ENCODE data around the gene RNF144A.

The RNF144A gene

DNA sequence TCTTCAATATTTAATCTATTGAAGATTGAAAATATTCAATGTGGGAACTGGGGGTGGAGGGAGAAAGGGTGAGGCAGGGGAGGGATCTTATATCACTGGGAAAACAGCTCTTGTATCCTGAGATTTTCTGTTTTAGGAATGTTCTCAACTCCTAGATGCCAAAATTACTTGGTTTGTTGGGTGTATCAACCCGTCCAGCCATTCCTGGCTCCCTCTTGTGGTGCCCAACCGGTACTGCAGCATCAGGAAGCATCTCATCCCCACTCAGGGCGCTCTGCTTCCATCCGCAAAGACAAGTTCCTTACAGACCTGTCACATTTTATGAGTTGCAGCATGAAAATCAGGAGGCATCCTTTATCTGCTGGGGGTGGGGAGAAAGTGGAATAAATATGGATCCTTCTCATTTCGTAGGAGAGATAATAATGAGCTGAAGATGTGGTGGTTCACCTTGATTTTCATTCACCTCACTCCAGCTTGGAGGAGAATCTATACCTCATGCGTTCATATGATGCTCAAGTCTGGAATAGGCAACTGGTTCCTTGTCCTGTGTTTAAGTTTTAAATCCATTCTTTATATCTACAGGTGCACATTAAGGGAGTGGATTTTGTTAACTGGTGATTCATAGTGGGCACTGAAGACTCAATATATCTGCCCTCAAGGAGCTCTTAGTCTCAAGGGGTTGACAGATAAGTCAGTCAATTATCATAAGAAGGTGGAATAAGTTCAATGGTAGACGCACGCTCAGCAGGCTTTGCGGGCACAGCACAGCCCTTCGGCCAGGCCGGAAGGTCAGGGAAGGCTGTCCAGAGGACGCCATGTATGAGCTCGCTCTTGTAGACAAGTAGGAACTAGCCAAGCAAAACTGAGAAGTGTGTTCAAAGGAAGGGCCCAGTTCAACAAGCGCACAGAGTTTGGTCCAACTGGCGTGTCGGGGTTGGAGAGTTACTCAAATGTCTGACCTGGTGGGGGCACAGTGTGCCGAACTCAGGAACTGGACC lies 127.3 kb downstream of the RNF144A start:
- peak; percentile 82 for DNase-seq (ENCODE audit: low spot score)

DNA sequence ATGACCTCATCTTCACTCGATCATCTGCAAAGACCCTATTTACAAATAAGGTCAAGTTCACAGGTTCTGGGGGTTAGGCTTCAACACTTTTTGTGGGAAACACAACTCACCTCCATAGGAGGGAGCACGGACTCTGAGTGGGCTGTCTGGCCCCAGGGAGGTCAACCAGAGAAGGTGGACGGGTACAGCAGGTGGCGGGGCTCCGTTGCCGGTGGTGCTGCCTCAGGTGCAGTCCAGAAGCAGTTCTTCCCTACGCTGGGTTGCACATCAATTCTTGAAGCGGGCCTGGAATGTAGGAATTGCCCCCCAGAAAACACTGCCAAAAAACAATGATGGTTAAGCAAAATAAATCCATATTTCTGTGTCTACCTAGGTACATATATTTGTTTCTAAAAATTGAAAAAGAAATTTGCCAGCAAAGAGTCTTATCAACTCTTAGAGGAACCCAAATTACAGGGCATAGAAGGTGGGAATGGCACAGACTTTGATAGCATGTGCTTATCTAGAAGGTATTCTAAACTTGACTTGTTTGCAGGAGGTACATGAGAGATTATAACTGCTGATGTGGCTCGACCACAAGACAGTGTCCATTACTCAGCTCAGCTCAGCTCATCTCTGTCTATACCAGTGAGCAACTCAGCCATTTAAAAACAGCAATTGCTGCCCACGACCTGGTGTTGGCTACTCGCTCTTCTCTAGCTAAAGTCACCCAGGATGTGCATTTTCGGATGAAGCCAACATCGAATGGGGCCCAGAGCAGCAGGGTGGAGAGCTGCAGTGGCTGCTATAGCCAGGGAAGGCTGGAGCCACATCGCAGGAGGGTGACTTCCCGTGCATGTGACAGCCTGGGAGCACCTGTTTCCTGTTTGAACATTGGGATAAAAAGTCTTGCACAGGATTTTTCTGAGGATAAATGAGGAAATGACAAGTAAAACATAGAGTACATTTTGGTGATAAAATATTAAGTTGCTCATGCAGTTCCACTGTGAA lies 128.7 kb downstream of the RNF144A start:
- no peak for DNase-seq (ENCODE audit: low spot score)

DNA sequence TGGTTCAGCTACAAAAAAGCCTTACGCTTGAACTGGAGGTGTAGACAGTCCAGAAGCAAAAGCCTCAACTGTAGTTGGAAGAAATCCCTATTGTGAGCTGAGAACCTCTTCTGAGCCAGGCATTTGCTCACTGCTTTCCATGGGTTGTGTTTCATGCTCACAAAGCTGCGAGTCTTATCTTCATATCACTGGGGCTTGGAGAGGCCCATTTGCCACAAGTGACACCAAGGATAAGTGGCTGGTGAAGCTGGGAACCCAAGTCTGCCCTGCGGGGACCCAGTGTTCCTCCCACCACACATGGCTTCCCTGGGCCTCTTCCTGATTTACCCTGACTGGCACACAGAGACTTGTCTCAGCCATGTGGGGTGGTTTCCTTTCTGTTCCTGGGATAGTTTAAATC lies 130.4 kb downstream of the RNF144A start:
- no peak for DNase-seq (ENCODE audit: low spot score)

DNA sequence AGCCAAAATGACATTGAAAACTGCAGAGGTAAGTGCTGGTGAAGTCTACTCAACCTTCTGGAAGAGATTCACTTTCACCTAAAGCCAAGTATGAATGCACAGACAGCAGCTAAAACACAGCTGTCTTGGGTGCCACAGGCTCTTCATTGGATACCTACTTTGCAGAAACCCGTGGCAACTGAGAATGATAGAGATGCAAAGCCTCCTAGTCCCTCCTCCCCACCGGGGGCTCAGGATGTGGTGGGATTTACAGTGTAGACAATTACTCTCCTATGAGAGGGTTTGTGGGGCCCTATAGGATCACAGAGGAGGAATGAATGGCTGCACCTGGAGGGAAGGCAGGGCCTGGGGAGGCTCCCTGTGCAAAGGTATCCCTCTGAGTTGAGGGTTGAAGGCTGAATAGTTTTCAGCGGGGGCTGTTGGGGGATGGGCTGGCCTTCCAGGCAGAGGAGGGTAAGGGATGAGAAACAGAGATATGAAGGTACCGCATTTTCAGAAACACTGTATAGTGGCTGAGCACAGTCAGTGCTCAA lies 131.6 kb downstream of the RNF144A start:
- no peak for DNase-seq (ENCODE audit: low spot score)

DNA sequence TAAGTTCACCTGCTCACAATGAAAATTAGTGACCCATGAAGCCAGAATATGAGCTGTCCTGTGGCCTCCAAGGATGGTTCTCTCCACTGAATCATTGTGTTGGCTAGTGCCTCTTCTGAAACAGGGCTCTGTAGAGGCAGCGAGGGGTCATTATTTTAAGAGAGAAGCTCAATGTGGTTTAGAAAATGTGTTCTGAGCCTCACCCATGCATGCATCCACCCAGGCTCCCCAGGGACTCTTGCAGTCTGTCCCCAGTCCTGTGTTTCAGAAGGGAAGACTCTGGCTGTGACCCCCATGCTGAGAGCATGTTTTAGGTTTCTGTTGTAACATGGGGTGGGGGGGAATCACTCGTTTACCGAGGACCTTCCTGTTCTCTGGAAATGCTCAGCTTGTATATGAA lies 135.2 kb downstream of the RNF144A start:
- DNase-seq (ENCODE audit: low spot score): no peak

DNA sequence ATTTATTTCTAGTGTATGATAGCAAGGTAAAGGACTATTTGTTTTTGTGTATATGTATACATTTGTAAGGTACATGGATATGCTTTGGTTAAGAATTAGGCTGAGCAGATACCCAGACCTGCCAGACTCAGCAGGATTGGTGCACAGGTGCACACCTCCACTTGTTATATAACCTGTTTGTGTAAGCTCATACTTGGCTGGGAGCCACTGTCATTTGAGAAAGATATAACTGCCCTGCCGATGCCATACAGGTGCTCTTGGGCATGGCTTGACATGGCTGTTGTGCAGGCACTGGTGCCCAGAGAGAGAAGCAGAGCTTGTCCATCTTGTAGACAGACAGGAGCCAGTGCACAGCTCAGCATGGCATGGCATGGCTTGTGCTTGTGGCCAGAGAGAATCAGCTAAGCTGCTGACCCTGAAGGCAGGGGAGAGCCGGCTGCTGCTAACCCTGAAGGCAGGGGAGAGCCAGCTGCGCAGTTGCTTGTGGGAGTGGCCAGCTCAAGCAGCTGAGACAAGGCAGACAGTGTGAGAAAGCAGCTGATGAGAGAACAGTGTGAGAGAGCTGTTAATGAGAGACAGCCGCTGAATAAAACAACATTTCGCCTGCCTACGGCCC lies 136.5 kb downstream of the RNF144A start:
- peak; percentile 63 for DNase-seq (ENCODE audit: low spot score)

DNA sequence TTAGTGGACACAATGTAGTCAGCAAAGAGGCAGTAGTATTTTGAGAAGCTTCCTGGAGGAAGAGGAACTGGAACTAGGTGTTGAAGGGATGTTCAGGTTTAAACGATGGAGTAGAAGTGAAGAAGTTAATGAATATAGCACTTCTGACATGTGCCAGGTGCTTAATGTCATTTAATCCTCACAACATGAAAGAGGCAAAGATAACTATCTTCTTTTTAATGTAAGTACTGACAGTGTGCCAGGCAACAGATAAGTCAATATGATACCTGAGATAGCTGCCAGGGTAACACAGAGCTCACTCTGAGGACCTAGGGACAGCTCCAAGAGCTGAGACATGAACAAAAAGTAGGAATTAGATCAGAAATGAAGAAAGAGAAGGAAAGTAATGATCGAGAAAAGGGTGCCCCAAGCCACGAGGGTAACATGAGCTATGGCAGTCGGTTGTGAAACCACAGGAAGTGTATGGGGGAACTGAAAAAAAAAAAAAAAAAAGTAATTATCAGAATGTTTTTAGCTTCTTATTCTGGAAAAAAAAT lies 140.7 kb downstream of the RNF144A start:
- no peak for DNase-seq (ENCODE audit: low spot score)

DNA sequence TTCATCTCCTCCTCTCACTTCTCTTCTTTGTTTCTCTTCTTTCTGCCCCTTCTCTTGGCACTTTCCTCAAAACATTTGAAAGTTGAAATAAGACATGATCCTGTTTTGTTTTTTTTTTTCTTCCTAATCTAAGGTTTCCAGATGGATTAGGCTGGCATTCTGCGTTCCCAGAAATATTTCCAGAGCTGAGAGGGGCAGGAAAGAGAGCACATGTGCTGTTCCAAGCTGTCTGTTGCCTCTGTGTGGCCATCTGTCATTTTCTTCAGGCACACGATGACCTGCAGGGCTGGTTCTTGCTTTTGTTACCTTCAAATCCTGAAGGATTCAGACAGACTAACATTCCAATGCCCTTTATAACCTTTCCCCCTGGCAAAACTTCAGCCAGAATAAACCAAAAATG lies 142.9 kb downstream of the RNF144A start:
- peak; percentile 86 for DNase-seq (ENCODE audit: low spot score)

DNA sequence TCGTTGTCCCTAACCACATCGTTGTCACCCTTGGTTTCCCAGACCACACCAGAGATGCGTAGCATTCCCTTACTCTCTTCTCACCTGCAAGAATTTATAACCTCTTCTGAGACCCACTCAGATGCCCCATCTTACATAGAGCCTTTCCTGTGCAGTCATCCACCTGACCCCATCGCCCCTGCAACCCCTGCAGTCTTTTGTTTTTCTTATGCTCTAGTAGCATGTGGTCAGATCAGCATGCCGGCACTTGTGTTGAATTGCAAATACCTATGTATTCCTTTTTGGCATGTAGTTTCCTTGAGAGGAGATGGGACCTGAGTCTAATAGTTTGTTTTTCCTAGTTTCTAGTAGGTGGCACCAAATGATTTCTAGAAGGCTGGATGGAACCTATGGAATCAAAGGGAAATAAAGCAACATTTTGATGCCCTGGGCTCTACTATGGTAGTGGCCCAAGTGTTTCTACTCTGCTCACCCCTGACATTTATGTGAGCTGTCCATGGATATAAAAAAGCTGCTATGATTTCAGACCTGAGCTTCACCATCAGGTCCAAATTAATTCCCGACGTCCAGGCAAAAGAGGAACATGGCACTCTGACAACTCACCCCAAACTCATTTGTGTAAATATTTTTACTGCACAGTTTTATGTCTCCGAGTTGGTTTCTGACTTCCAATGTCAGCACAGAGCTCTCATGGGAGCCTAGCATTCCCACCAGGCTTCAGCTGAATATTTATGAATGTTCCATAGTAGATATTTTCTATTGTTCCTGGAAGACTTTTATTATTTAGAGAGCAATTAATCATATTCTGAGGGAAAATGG lies 143.6 kb downstream of the RNF144A start:
- peak; percentile 33 for DNase-seq (ENCODE audit: low spot score)

DNA sequence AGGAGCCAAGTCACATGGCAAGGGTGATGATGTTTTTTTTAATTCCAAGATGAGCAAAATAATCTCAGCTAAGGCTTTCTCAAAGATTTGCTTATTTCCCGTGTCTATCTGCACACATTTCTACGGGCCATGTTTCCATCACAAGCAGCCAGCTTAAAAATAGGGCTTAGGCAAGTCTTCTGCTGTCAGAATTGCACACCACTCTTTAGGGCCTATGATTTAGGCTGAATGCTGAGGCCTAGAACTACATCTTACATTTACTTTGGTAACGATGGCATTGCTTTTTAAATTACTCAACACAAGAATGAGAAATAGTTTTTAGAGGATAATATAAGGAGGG lies 144.2 kb downstream of the RNF144A start:
- DNase-seq (ENCODE audit: low spot score): no peak

DNA sequence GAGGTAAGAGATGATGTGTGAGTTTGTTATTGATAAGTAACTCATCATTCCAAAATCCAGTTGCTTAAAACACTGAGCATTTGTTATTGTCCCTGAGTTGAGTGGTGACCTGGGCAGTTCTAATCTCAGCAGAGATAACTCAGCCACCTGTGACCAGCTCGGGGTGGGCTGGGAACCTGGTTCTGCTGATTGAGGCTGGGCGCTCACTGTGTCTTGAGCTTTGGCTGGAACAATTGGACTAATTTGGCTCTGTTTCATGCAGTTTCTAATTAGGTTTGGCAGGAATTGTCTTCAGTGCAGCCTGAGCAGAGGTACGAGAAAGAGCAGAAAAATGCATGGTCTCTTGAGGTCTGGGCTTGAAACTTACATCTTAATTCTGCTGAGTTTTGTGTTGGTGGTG lies 144.7 kb downstream of the RNF144A start:
- peak; percentile 83 for DNase-seq (ENCODE audit: low spot score)

DNA sequence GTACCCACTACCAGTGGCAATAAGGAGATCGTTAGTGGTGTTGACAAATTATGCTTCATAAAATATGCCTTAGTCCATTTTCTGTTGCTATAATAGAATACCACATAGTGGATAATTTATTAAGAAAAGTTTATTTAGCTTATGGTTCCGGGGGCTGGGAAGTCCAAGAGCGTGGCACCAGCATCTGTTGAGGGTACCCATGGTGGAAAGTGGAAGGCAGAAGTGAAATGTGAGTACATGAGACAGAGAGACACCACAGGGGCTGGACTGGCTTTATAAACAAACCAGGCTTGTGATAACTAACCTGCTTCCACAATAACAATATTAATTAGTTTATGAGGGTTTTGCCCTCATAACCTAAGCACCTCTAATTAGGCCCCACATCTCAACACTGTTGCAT lies 146.6 kb downstream of the RNF144A start:
- no peak for DNase-seq (ENCODE audit: low spot score)

DNA sequence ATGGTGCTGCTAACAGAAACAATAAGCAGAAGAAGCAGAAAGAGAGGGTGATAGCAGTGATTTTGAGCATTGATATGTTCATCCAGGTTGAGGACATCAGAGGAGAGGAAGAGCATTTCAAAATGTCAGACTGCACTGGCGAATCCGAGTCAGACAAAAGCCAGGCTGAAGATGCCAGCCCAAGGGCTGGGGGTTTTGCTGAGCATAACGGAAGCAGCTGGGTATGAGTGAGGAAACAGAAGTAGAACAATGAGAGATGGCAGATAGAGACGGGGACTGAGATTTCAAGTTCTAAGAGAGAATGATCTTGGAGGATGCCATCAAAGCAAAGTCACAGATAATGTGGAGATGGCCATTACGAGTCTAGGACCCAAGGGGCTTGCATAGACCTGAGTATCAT lies 151.2 kb downstream of the RNF144A start:
- no peak for DNase-seq (ENCODE audit: low spot score)

DNA sequence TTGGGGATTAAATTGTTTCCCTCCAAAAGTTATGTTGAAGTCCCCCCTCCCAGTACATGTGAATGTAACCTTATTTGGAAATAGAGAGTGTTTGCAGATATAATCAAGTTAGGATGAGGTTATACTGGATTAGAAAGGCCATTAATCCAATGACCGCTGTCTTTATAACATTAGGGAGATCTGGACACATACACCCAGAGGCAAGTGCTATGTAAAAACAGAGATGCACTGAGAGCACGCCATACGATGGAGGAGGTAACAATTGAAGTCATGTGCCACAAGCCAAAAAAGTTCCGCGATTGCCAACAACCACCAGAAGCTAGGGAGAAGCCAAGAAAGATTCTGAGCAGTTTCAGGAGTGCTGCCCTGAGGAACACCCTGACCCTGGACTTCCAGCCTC lies 153.3 kb downstream of the RNF144A start:
- DNase-seq (ENCODE audit: low spot score): no peak

DNA sequence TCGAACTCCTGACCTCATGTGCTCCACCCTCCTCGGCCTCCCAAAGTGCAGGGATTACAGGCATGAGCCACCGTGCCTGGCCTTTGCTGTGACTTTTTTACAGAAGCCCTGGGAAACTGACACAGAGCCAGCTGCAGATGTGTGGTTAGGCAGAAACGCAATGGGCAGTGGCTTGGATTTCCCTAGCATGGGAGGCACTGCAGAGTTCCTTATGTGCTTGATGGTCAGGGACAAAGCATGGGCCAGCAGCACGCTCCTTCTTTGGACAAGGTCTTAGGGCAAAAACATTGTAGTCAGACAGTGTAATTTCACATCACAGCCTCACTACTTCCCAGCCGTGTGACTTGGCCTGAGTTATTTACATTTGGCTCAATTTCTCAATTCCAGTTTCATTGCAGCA lies 153.9 kb downstream of the RNF144A start:
- DNase-seq (ENCODE audit: low spot score): no peak

DNA sequence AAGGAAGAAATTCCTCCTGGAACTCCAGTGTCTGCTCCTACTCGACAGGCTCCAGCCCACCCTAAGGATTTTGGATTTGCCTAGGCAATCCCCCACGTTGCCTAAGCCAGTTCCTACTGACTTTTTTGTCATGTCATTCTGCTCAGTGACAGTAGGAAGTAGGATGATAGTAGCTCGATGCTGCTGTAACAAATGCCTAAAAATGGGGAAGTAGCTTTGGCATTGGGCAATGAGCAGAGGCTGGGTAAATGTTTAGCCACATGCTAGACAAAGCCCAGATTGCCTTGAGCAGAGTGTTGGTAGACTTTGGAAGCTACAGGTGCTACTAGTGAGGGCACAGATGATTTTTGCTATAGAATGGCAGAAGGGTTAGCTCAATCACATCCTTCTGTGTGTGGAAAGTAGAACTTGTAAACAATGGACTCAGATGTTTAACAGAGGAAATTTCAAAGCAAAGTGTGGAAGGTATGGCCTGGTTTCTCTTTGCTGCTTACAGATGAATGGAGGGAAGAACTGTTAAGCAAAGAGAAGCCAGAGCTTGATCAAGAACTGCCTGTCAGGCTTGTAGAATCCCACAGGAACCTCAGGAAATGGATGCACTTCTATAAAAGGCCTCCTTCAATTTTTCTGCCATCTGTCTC lies 154.8 kb downstream of the RNF144A start:
- no peak for DNase-seq (ENCODE audit: low spot score)

DNA sequence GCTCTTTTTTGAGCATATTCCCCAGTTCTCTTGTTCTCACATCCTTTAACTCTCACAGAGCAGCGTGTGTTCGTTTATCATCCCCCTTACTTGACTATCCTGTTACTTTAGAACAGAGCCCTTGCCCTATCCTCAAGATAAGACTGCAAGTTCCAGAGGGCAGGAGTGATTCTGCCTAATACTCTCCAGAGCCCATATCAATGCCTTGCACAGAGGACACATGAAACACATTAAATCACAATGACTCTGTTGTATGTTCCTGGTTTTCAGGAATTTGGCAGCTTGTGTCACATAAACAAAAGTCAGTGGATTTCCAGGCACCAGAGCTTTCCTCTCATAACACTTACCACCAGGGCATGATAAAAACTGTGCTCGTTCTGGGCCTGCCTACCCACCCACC lies 156.7 kb downstream of the RNF144A start:
- DNase-seq (ENCODE audit: low spot score): no peak

DNA sequence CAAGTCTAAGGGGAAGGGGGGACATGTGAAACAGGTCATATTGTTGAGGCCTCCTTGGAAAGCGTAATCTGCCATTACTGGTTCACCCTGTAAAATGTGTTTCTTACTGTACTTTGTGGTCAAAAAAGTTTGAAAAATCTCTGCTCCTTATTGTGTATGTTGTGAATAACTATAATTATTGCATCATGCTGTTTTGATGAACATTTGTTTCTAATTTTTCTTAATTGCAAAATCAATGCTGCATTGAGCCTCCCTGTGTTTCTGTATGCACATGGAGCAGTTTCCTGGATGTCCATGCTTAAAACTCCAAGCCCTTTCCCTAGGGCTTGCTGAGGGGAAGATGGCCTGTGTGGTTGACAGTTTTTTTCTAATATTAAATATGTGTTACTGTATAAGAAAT lies 158.6 kb downstream of the RNF144A start:
- DNase-seq (ENCODE audit: low spot score): no peak

DNA sequence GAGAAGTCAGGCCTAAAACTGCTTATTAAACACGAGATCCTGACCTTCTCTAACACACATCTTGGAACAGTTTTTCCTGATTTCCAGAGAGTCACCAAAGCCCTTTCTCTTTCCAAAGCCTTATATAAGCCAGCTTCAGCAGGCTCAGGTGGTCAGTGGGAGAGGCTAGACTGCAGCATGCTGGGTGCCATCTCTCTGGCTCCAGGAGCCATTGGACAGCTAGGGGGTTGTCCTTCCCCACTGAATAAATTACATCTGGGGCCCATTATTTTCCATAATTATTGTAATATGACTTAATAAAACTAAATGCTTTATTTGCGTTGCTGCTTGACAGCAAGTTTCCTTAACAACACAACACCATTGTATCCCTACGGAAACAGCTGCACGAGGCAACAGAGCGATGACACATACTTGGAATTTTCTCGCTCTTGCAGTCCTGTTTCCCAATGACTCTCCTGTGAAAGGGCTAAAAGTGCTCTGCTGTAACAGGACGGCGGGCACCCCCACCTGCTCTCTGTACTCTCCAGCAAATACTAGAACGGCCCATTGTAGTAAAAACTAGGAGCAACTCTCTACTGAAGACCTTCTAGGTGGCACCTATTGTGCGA lies 160.6 kb downstream of the RNF144A start:
- DNase-seq (ENCODE audit: low spot score): no peak
